Ishikawa (cell line): ENCODE results near the gene CCNL1.

Source experiments
- CEBPB ChIP-seq: IDR thresholded peaks from 2 replicates; pipeline ENCODE4 v1.6.1; 2012
- CREB1 ChIP-seq: IDR thresholded peaks from 2 replicates; pipeline ENCODE4 v1.6.1; 2012; ENCODE audit warnings: low read depth
- EGR1 ChIP-seq: IDR thresholded peaks from 2 replicates; pipeline ENCODE4 v1.6.1; 2012
- EP300 ChIP-seq: IDR thresholded peaks from 2 replicates; pipeline ENCODE4 v1.6.1; 2012; ENCODE audit warnings: borderline replicate concordance
- FOXM1 ChIP-seq: IDR thresholded peaks from 2 replicates; pipeline ENCODE4 v1.6.1; 2012; ENCODE audit warnings: low read depth, borderline replicate concordance
- NFIC ChIP-seq: IDR thresholded peaks from 2 replicates; pipeline ENCODE4 v1.6.1; 2012
- RAD21 ChIP-seq: IDR thresholded peaks from 2 replicates; pipeline ENCODE4 v1.6.1; 2012; ENCODE audit warnings: low read depth
- REST ChIP-seq: IDR thresholded peaks from 2 replicates; pipeline ENCODE4 v1.6.1; 2012; ENCODE audit warnings: low read depth, mild to moderate bottlenecking
- TAF1 ChIP-seq: IDR thresholded peaks from 2 replicates; pipeline ENCODE4 v1.6.1; 2012; ENCODE audit warnings: low read depth, mild to moderate bottlenecking
- TCF12 ChIP-seq: IDR thresholded peaks from 2 replicates; pipeline ENCODE4 v1.6.1; 2012; ENCODE audit warnings: low read depth
- USF1 ChIP-seq: IDR thresholded peaks from 2 replicates; pipeline ENCODE4 v1.6.1; 2012
- YY1 ChIP-seq: IDR thresholded peaks from 2 replicates; pipeline ENCODE4 v1.6.1; 2012; ENCODE audit warnings: low read depth

GRCh38 chr3:157159037-157159761, 748 bp downstream of the CCNL1 start:
- TF ChIP-seq EGR1 (no peak), EP300 (no peak), TAF1 (no peak; the same call in 1 of the 2 replicates), TCF12 (no peak), CREB1 (no peak), FOXM1 (no peak), NFIC (no peak), REST (no peak), RAD21 (no peak), YY1 (peak; percentile 89), CEBPB (no peak), USF1 (no peak)
